HepG2 (cell line): Measurements from ENCODE around the gene TBL3. TPM values are rescaled to one million over a fixed set of nuclear protein-coding genes. Genes with fewer than 3 reads are reported as not detected.
A peak's percentile ranks its signal among the peaks of the same experiment; 100 is the strongest.

Experiments
- FOXA3 ChIP-seq: IDR thresholded peaks from 2 replicates; pipeline ENCODE4 v1.6.1; 2016; ENCODE audit warnings: missing genetic modification reagents, missing compliant biosample characterization
- LBX2 ChIP-seq: sonication (generic); formaldehyde crosslinking; IDR thresholded peaks from 2 replicates; pipeline ENCODE4 v1.5.0; 2020; ENCODE audit warnings: missing genetic modification reagents, mild to moderate bottlenecking, borderline replicate concordance
- MAFF ChIP-seq: IDR thresholded peaks from 2 replicates; pipeline ENCODE4 v1.6.1; 2011; ENCODE audit warnings: low read depth, low read length, improper control_type of control experiment
- MAFK ChIP-seq, 2 experiments: IDR thresholded peaks in 1 of 2; conservative IDR thresholded peaks in 1 of 2; 2 replicates each; pipeline ENCODE4 v1.6.1; 2011; ENCODE audit warnings: improper control_type of control experiment in 2 of 2, low read length in 2 of 2
- MTERF4 ChIP-seq: sonication (generic); formaldehyde crosslinking; IDR thresholded peaks from 2 replicates; pipeline ENCODE4 v1.8.0; 2023; ENCODE audit warnings: mild to moderate bottlenecking, missing genetic modification reagents
- PHF20 ChIP-seq: sonication (generic); formaldehyde crosslinking; IDR thresholded peaks from 2 replicates; pipeline ENCODE4 v1.5.0; 2020; ENCODE audit warnings: mild to moderate bottlenecking, missing genetic modification reagents
- RORA ChIP-seq: sonication (generic); formaldehyde crosslinking; IDR thresholded peaks from 2 replicates; pipeline ENCODE4 v1.5.0; 2020; ENCODE audit warnings: mild to moderate bottlenecking, missing genetic modification reagents, moderate library complexity
- SOX5 ChIP-seq: IDR thresholded peaks from 2 replicates; pipeline ENCODE4 v1.6.1; 2016; ENCODE audit warnings: borderline replicate concordance
- ZNF318 ChIP-seq: sonication (generic); formaldehyde crosslinking; IDR thresholded peaks from 2 replicates; pipeline ENCODE4 v1.4.0; 2020; ENCODE audit warnings: mild to moderate bottlenecking, missing genetic modification reagents
- ZNF614 ChIP-seq: IDR thresholded peaks from 2 replicates; pipeline ENCODE4 v1.6.1; 2018; ENCODE audit warnings: missing biosample characterization, missing genetic modification reagents, inconsistent platforms, borderline replicate concordance
- ZNF646 ChIP-seq: sonication (generic); formaldehyde crosslinking; IDR thresholded peaks from 2 replicates; pipeline ENCODE4 v1.9.0; 2021; ENCODE audit warnings: mild to moderate bottlenecking, missing genetic modification reagents
- polyA plus RNA-seq, 8 experiments: library from polyadenylated mRNA; depleted of rRNA in 3 of 8; stranded (reverse) in 7 of 8; unstranded in 1 of 8; fragments of >200 nt; fragmentation: Illumina TruSeq in 4 of 8; extraction: Trizol in 4 of 8; gene quantifications; 2 replicates each; pipeline versions ENCODE4 v1.2.1 to v1.2.3, GENCODE V29; 2011 to 2016; ENCODE audit warnings: low read depth in 4 of 8, missing spikeins in 1 of 8, mixed read lengths in 1 of 8; ENCODE audit not compliant: insufficient read depth in 1 of 8
- total RNA-seq, 5 experiments: library from RNA; depleted of rRNA; stranded (reverse); fragments of >200 nt; fragmentation: Illumina TruSeq; extraction: Trizol; gene quantifications; 2 replicates each; pipeline ENCODE4 v1.2.3, GENCODE V29; 2016; ENCODE audit warnings: low read depth in 1 of 5

Gene TBL3
- total and polyA plus RNA-seq, 2 of the 13 experiments (the other 11 are each of a cell fraction or from before 2014, with no cell fraction given) = 16.8 to 38.0 TPM

GRCh38 chr16:1964506-1965395 is 7.1 kb upstream of the TBL3 start, which contains the start of gene RPS2 (continued):
- TF ChIP-seq ZNF646 (CRISPR knock-in tag) = no peak
- TF ChIP-seq ZNF318 (CRISPR knock-in tag) = no peak
- peak; percentile 81; the same call in 1 of the 2 replicates for TF ChIP-seq ZNF614 (CRISPR knock-in tag)
- 0 out of 2 replicates have a peak, but pooled peaks have one; percentile 34 for TF ChIP-seq MTERF4 (CRISPR knock-in tag)
- TF ChIP-seq PHF20 = peak; percentile 88
- peak; percentile 41; the same call in 1 of the 2 replicates for TF ChIP-seq FOXA3 (CRISPR knock-in tag)
- TF ChIP-seq SOX5 (CRISPR knock-in tag) = no peak
- 0 out of 2 replicates have a peak, but pooled peaks have one; percentile 58 for TF ChIP-seq RORA (CRISPR knock-in tag)
- 0 out of 2 replicates have a peak, but pooled peaks have one; percentile 21 for TF ChIP-seq LBX2 (CRISPR knock-in tag)
- no peak for TF ChIP-seq MAFK (conservative IDR thresholded peaks at IDR 0.05 in 1 of 2, IDR thresholded peaks at IDR 0.05 in 1 of 2; ENCODE audit: low read length in 2 of 2)
- no peak for TF ChIP-seq MAFF
